Kidney (tissue), 14 donors: Measurements from ENCODE around the gene ZNF107. TPM values are rescaled to one million over a fixed set of nuclear protein-coding genes. Genes with fewer than 3 reads are reported as not detected.

Experiments used
- DNase-seq, 5 donors: peaks; one replicate each; pipeline ENCODE4 v3.0.0-alpha.2; 2013 to 2020
- FAIRE-seq: peaks from 2 replicates; lab custom pipeline; 2012; peaks lifted over from hg19 to GRCh38; lab: Jason Lieb, UNC
- H3K27ac ChIP-seq, 2 donors: one replicate each; pipeline ENCODE4 v1.7.0; 2013; ENCODE audit warnings: low read depth in 2 of 2, low read length in 2 of 2, inconsistent platforms in 1 of 2
- H3K27me3 ChIP-seq: one replicate; pipeline ENCODE4 v1.7.1; 2013; ENCODE audit warnings: low read length, inconsistent platforms; ENCODE audit not compliant: control insufficient read depth, insufficient read depth
- H3K36me3 ChIP-seq, 3 donors: one replicate each; pipeline versions ENCODE4 v1.7.0 to v1.7.1; 2013; ENCODE audit warnings: low read length in 3 of 3, control low read depth in 1 of 3, inconsistent platforms in 1 of 3; ENCODE audit not compliant: insufficient read depth in 3 of 3, control insufficient read depth in 2 of 3
- H3K4me1 ChIP-seq, 3 donors: one replicate each; pipeline versions ENCODE4 v1.7.0 to v1.7.1; 2013; ENCODE audit warnings: low read length in 3 of 3, inconsistent platforms in 1 of 3, low read depth in 1 of 3; ENCODE audit not compliant: control insufficient read depth in 2 of 3, insufficient read depth in 2 of 3
- H3K4me3 ChIP-seq, 3 donors: one replicate each; pipeline versions ENCODE4 v1.7.0 to v1.8.1; 2013; ENCODE audit warnings: low read length in 3 of 3, control low read depth in 1 of 3, inconsistent platforms in 1 of 3
- H3K9ac ChIP-seq, 3 donors: one replicate each; pipeline versions ENCODE4 v1.7.0 to v1.7.1; 2013; ENCODE audit warnings: low read length in 3 of 3, control low read depth in 1 of 3, inconsistent platforms in 1 of 3
- H3K9me3 ChIP-seq, 3 donors: one replicate each; pipeline versions ENCODE4 v1.7.0 to v1.7.1; 2013; ENCODE audit warnings: low read length in 3 of 3, control low read depth in 1 of 3, inconsistent platforms in 1 of 3; ENCODE audit not compliant: control insufficient read depth in 2 of 3, insufficient read depth in 1 of 3
- CTCF ChIP-seq: IDR thresholded peaks from 3 replicates; pipeline ENCODE4 v1.5.1; 2012; ENCODE audit warnings: mild to moderate bottlenecking, moderate library complexity, borderline replicate concordance; ENCODE audit not compliant: insufficient read depth; ENCODE audit errors: extremely low read depth
- intact Hi-C: fragments of 100-400 bp; cut with DNase I; formaldehyde crosslinking; loops from one replicate; pipeline ENCODE4 v1.11.1; 2022
- polyA plus RNA-seq: library from polyadenylated mRNA; stranded (reverse); fragments of 350-450 nt; fragmentation: Illumina TruSeq; extraction: RNeasy Lipid Tissue Mini Kit (QIAGEN cat#74804); gene quantifications from one replicate; pipeline ENCODE4 v1.2.3, GENCODE V29; 2014; ENCODE audit warnings: low read depth, low replicate concordance; ENCODE audit not compliant: insufficient read depth
- total RNA-seq: library from RNA; stranded (reverse); fragmentation: NEBNext Ultra II Directional; extraction: Animal tissue kit (Norgen Biotek cat#: 25700); gene quantifications from one replicate; pipeline ENCODE4 v1.2.1, GENCODE V29; 2021
- donor health status: control.
- donor health status: control.
- donor health status: control.
- donor health status: control.
- donor health status: control.
- donor health status: DM: yes; HTN: yes; CAD: no.
- donor health status: Normal renal cell carcinoma (clear cell type).

Gene ZNF107
- total and polyA plus RNA-seq, 2 donors from 2014 or later, result 0.80 to 8.0 TPM

GRCh38 chr7:64653721-64654401 is 12.1 kb upstream of the ZNF107 start:
- H3K4me1 ChIP-seq, result no peaks in the 10 kb centered on the region
- no peak for FAIRE-seq
- intact Hi-C loops, result no loop called here

GRCh38 chr7:64654796-64655548 is 11.0 kb upstream of the ZNF107 start:
- no peaks in the 10 kb centered on the region for H3K4me1 ChIP-seq
- H3K9ac ChIP-seq, result no peak overlapping the region
- H3K36me3 ChIP-seq, result no peaks in the 10 kb centered on the region
- TF ChIP-seq CTCF, result no peak
- no peak overlapping the region for H3K27ac ChIP-seq
- H3K27me3 ChIP-seq, result no peaks in the 10 kb centered on the region
- H3K9me3 ChIP-seq, result no peaks in the 10 kb centered on the region
- H3K4me3 ChIP-seq, result no peak overlapping the region
- FAIRE-seq (no peak), DNase-seq (no peak)
- intact Hi-C loops, result no loop called here

More at GRCh38 chr7:64653721-64654401, 12.1 kb upstream of the ZNF107 start:
- TF ChIP-seq CTCF, result no peak
- no peak for DNase-seq
- Histone ChIP-seq H3K9ac (no peak overlapping the region), H3K27ac (no peak overlapping the region), H3K9me3 (no peaks in the 10 kb centered on the region), H3K27me3 (no peaks in the 10 kb centered on the region), H3K4me3 (no peak overlapping the region), H3K36me3 (no peaks in the 10 kb centered on the region)

- H3K36me3 ChIP-seq, result no peaks in the 10 kb centered on the region
- intact Hi-C loops, result no loop called here
- H3K9ac ChIP-seq, result no peak overlapping the region
- no peak overlapping the region for H3K27ac ChIP-seq
- no peak for TF ChIP-seq CTCF
- DNase-seq (no peak), FAIRE-seq (no peak)
- H3K9me3 ChIP-seq, result no peaks in the 10 kb centered on the region
- no peak overlapping the region for H3K4me3 ChIP-seq
- H3K27me3 ChIP-seq, result no peaks in the 10 kb centered on the region
- H3K4me1 ChIP-seq, result no peaks in the 10 kb centered on the region
These were observed 10.1 kb upstream of the ZNF107 start for GRCh38 chr7:64655811-64656210.
